HCT116 (cell line): Measurements from ENCODE around the gene VIT. TPM values are rescaled to one million over a fixed set of nuclear protein-coding genes. Genes with fewer than 3 reads are reported as not detected.

Experiments
- ATAC-seq: fragments of 200-7000 bp; cut with Tn5 transposase; 2 replicates; pipeline ENCODE4 v1.9.1; 2020; ENCODE audit warnings: mild to moderate bottlenecking, moderate library complexity
- BruUV-seq: library from RNA; stranded (reverse); fragments of 400-500 nt; replicated peaks from 2 replicates; lab custom pipeline; 2021; lab: Mats Ljungman, UMichigan
- CTCF ChIA-PET: fragments of 300-600 bp; sonication (Branson Sonifier 250); formaldehyde crosslinking; loops from one replicate; lab custom pipeline; 2021; ENCODE audit warnings: antibody characterized with exemption; lab: Charles Lee
- POLR2A ChIA-PET: fragments of 300-600, 350-600 bp; sonication (Branson Sonifier 250); formaldehyde crosslinking; loops from one replicate; lab custom pipeline; 2021; ENCODE audit warnings: antibody characterized with exemption; lab: Charles Lee
- RAD21 ChIA-PET, 2 experiments: fragments of 300-600 bp; sonication (Branson Sonifier 250); formaldehyde crosslinking; loops; one replicate each; lab custom pipeline; 2023; ENCODE audit warnings: low total read pairs in 2 of 2; ENCODE audit not compliant: uncharacterized antibody in 2 of 2, unreplicated experiment in 2 of 2, low non-redundant PET in 1 of 2; lab: Charles Lee
- DNase-seq: peaks from one replicate; pipeline ENCODE4 v3.0.0-alpha.2; 2010; ENCODE audit warnings: low read depth, low spot score
- H2AFZ ChIP-seq: fragments of 200-600 bp; shearing (Covaris generic), sonication (generic); 2 replicates; pipeline ENCODE4 v1.6.1; 2017; ENCODE audit warnings: low read depth, mixed run types, mixed read lengths, antibody characterized with exemption, low read length; ENCODE audit not compliant: poor library complexity, severe bottlenecking
- H3K27ac ChIP-seq: 2 replicates; pipeline ENCODE4 v1.5.1; 2012; ENCODE audit warnings: low read depth, low read length
- H3K27me3 ChIP-seq: fragments of 200-600 bp; sonication (generic); 2 replicates; pipeline ENCODE4 v1.6.1; 2016; ENCODE audit warnings: mixed run types, low read length, mixed read lengths; ENCODE audit not compliant: insufficient read depth
- H3K36me3 ChIP-seq, 2 experiments: fragments of 200-500 bp in 1 of 2; fragments of 200-600 bp in 1 of 2; sonication (Bioruptor generic) in 1 of 2; sonication (generic) in 1 of 2; 2 replicates each; pipeline versions ENCODE4 v1.5.1 to v1.6.1; 2014 to 2016; ENCODE audit warnings: low read length in 2 of 2, inconsistent platforms in 1 of 2, mixed read lengths in 1 of 2, mixed run types in 1 of 2; ENCODE audit not compliant: insufficient read depth in 2 of 2, control insufficient read depth in 1 of 2
- H3K4me1 ChIP-seq, 2 experiments: fragments of 200-600 bp in 1 of 2; sonication (generic) in 1 of 2; 2 replicates each; pipeline versions ENCODE4 v1.5.1 to v1.6.1; 2012 to 2017; ENCODE audit warnings: low read length in 2 of 2, inconsistent platforms in 1 of 2, mild to moderate bottlenecking in 1 of 2, mixed read lengths in 1 of 2, mixed run types in 1 of 2, moderate library complexity in 1 of 2; ENCODE audit not compliant: insufficient read depth in 2 of 2, control insufficient read depth in 1 of 2
- H3K4me2 ChIP-seq: fragments of 200-600 bp; sonication (generic); 2 replicates; pipeline ENCODE4 v1.6.1; 2017; ENCODE audit warnings: mixed run types, low read length, mixed read lengths
- H3K4me3 ChIP-seq, 2 experiments: fragments of 200-600 bp in 1 of 2; sonication (generic) in 1 of 2; replicated peaks in 1 of 2; 2 replicates each; pipeline ENCODE4 v1.5.1; 2011 to 2016; ENCODE audit warnings: low read length in 2 of 2, control low read depth in 1 of 2, low read depth in 1 of 2, mild to moderate bottlenecking in 1 of 2, mixed read lengths in 1 of 2, mixed run types in 1 of 2
- H3K79me2 ChIP-seq: fragments of 200-600 bp; sonication (generic); 2 replicates; pipeline ENCODE4 v1.6.1; 2017; ENCODE audit warnings: mild to moderate bottlenecking, mixed run types, low read length, moderate library complexity, mixed read lengths; ENCODE audit not compliant: insufficient read depth
- H3K9ac ChIP-seq: fragments of 200-600 bp; sonication (generic); 2 replicates; pipeline ENCODE4 v1.6.1; 2016; ENCODE audit warnings: low read length, mixed read lengths
- H3K9me2 ChIP-seq: fragments of 200-600 bp; sonication (generic), shearing (Covaris generic); 2 replicates; pipeline ENCODE4 v1.6.1; 2017; ENCODE audit warnings: mixed run types, mild to moderate bottlenecking, moderate library complexity; ENCODE audit not compliant: insufficient read depth
- H3K9me3 ChIP-seq, 2 experiments: fragments of 200-500 bp in 1 of 2; fragments of 200-600 bp in 1 of 2; sonication (Bioruptor generic) in 1 of 2; sonication (generic) in 1 of 2; 2 replicates each; pipeline ENCODE4 v1.6.1; 2014 to 2017; ENCODE audit warnings: low read length in 2 of 2, mixed read lengths in 2 of 2, inconsistent platforms in 1 of 2, low read depth in 1 of 2, mild to moderate bottlenecking in 1 of 2, mixed run types in 1 of 2, moderate library complexity in 1 of 2; ENCODE audit not compliant: control insufficient read depth in 1 of 2, insufficient read depth in 1 of 2
- H4K20me1 ChIP-seq: fragments of 200-600 bp; sonication (generic), shearing (Covaris generic); 2 replicates; pipeline ENCODE4 v1.6.1; 2017; ENCODE audit warnings: mixed run types, mild to moderate bottlenecking, moderate library complexity; ENCODE audit not compliant: insufficient read depth
- ATF3 ChIP-seq: IDR thresholded peaks from 2 replicates; pipeline ENCODE4 v1.6.1; 2012
- CBX3 ChIP-seq: IDR thresholded peaks from 2 replicates; pipeline ENCODE4 v1.6.1; 2012; ENCODE audit warnings: low read depth
- EGR1 ChIP-seq: IDR thresholded peaks from 2 replicates; pipeline ENCODE4 v1.6.1; 2012; ENCODE audit warnings: low read depth
- EZH2 ChIP-seq: fragments of 200-600 bp; sonication (generic); IDR thresholded peaks from 2 replicates; pipeline ENCODE4 v1.6.1; 2017; ENCODE audit warnings: antibody characterized with exemption, mixed run types
- EZH2phosphoT487 ChIP-seq: fragments of 200-600 bp; IDR thresholded peaks from 2 replicates; pipeline ENCODE4 v1.6.1; 2018; ENCODE audit warnings: antibody characterized with exemption, borderline replicate concordance
- FOSL1 ChIP-seq: IDR thresholded peaks from 2 replicates; pipeline ENCODE4 v1.6.1; 2012; ENCODE audit warnings: low read depth
- POLR2A ChIP-seq: IDR thresholded peaks from 2 replicates; pipeline ENCODE4 v1.7.0; 2011; ENCODE audit warnings: borderline replicate concordance; ENCODE audit not compliant: insufficient read depth, insufficient read length; ENCODE audit errors: extremely low read depth
- POLR2AphosphoS5 ChIP-seq: IDR thresholded peaks from 2 replicates; pipeline ENCODE4 v1.6.1; 2011; ENCODE audit warnings: mild to moderate bottlenecking, low read depth, low read length, moderate library complexity
- RAD21 ChIP-seq: IDR thresholded peaks from 2 replicates; pipeline ENCODE4 v1.6.1; 2012; ENCODE audit warnings: low read depth, mild to moderate bottlenecking
- REST ChIP-seq: IDR thresholded peaks from 2 replicates; pipeline ENCODE4 v1.6.1; 2012; ENCODE audit warnings: low read depth
- SIN3A ChIP-seq: IDR thresholded peaks from 2 replicates; pipeline ENCODE4 v1.6.1; 2012; ENCODE audit warnings: low read depth
- SP1 ChIP-seq: IDR thresholded peaks from 2 replicates; pipeline ENCODE4 v1.6.1; 2012; ENCODE audit warnings: low read depth
- SRF ChIP-seq: IDR thresholded peaks from 2 replicates; pipeline ENCODE4 v1.6.1; 2012; ENCODE audit warnings: low read depth
- TCF7L2 ChIP-seq: IDR thresholded peaks from 2 replicates; pipeline ENCODE4 v1.7.0; 2011; ENCODE audit warnings: borderline replicate concordance, inconsistent platforms; ENCODE audit not compliant: insufficient read depth, insufficient read length; ENCODE audit errors: extremely low read depth
- YY1 ChIP-seq: IDR thresholded peaks from 2 replicates; pipeline ENCODE4 v1.6.1; 2011; ENCODE audit warnings: low read length, low read depth, moderate library complexity, mild to moderate bottlenecking; ENCODE audit not compliant: insufficient replicate concordance; ENCODE audit errors: extremely low read depth
- ZFX ChIP-seq: fragments of 450-650 bp; IDR thresholded peaks from 2 replicates; pipeline ENCODE4 v1.6.1; 2017
- ZNF274 ChIP-seq: fragments of 200-500 bp; sonication (Bioruptor generic); IDR thresholded peaks from 2 replicates; pipeline ENCODE4 v1.6.1; 2014; ENCODE audit warnings: mild to moderate bottlenecking, low read depth, low read length, inconsistent platforms
- intact Hi-C: fragments of 100-400 bp; cut with micrococcal nuclease; formaldehyde crosslinking; loops from 2 replicates; pipeline ENCODE4 v1.10.0; 2022
- total RNA-seq: library from RNA; stranded (reverse); gene quantifications from one replicate; pipeline ENCODE4 v1.2.1, GENCODE V29; 2021; ENCODE audit not compliant: unreplicated experiment
- TF ChIP-seq, protein P1 (sequence below), 3 experiments: fragments of 200-600 bp in 1 of 3; sonication (generic) in 1 of 3; IDR thresholded peaks in 2 of 3; conservative IDR thresholded peaks in 1 of 3; 2 replicates each; pipeline ENCODE4 v1.5.1; 2012 to 2017; ENCODE audit warnings: low read depth in 2 of 3, low read length in 2 of 3, antibody characterized with exemption in 1 of 3, borderline replicate concordance in 1 of 3, control low read depth in 1 of 3, mild to moderate bottlenecking in 1 of 3, mixed read lengths in 1 of 3, mixed run types in 1 of 3, moderate library complexity in 1 of 3; ENCODE audit not compliant: insufficient read depth in 1 of 3
- TF ChIP-seq, protein P2 (sequence below): IDR thresholded peaks from 2 replicates; pipeline ENCODE4 v1.6.1; 2012

The VIT gene
- total RNA-seq, 1 experiment from 2014 or later: not detected

- ChIA-PET RAD21 (no interaction called here), CTCF (interaction anchor here (0.8 to 1.0 kb wide), 2 partner anchors 10 to 19 kb away, joined by 3 read pairs; no protein-coding TSS in a partner anchor), POLR2A (no interaction called here)
- Histone ChIP-seq H3K9ac (no peak overlapping the region), H2AFZ (no peak overlapping the region), H4K20me1 (no peaks in the 10 kb centered on the region), H3K27me3 (no peaks in the 10 kb centered on the region; the same call in 1 of the 2 replicates), H3K79me2 (no peaks in the 10 kb centered on the region), H3K36me3 (no peaks in the 10 kb centered on the region), H3K4me1 (0 out of 4 replicates have a peak, but pooled peaks cover 0 to 3% of the 10 kb centered on the region in 2 experiments), H3K4me2 (no peak overlapping the region), H3K9me2 (no peaks in the 10 kb centered on the region), H3K9me3 (no peaks in the 10 kb centered on the region), H3K27ac (no peak overlapping the region), H3K4me3 (no peak overlapping the region)
- TF ChIP-seq SP1 (no peak), SIN3A (no peak), EZH2 (no peak), REST (no peak), ATF3 (no peak), RAD21 (no peak), ZFX (no peak), EGR1 (no peak), POLR2A (no peak), YY1 (no peak), SRF (no peak), FOSL1 (no peak), POLR2AphosphoS5 (no peak), ZNF274 (no peak), TCF7L2 (no peak), EZH2phosphoT487 (no peak), CBX3 (no peak)
- TF ChIP-seq, protein P1, sequence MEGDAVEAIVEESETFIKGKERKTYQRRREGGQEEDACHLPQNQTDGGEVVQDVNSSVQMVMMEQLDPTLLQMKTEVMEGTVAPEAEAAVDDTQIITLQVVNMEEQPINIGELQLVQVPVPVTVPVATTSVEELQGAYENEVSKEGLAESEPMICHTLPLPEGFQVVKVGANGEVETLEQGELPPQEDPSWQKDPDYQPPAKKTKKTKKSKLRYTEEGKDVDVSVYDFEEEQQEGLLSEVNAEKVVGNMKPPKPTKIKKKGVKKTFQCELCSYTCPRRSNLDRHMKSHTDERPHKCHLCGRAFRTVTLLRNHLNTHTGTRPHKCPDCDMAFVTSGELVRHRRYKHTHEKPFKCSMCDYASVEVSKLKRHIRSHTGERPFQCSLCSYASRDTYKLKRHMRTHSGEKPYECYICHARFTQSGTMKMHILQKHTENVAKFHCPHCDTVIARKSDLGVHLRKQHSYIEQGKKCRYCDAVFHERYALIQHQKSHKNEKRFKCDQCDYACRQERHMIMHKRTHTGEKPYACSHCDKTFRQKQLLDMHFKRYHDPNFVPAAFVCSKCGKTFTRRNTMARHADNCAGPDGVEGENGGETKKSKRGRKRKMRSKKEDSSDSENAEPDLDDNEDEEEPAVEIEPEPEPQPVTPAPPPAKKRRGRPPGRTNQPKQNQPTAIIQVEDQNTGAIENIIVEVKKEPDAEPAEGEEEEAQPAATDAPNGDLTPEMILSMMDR (IDR thresholded peaks at IDR 0.05 in 2 of 3, conservative IDR thresholded peaks at IDR 0.05 in 1 of 3; ENCODE audit: borderline replicate concordance in 1 of 3, insufficient read depth in 1 of 3, low read depth in 2 of 3, low read length in 2 of 3): no peak
- TF ChIP-seq, protein P2, sequence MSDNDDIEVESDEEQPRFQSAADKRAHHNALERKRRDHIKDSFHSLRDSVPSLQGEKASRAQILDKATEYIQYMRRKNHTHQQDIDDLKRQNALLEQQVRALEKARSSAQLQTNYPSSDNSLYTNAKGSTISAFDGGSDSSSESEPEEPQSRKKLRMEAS: no peak
- no peak for DNase-seq
- intact Hi-C loops: loop anchor here (10.0 kb wide), 1 partner anchor 356 kb away; no protein-coding TSS in a partner anchor
- no TSS peak for BruUV-seq
- no peak for ATAC-seq
Measured at GRCh38 chr2:36789181-36789804, 92.8 kb downstream of the VIT start.
